Fibroblast of pulmonary artery (primary cell): ENCODE data around the gene HMG20A.

Experiments
- DNase-seq: peaks from one replicate; pipeline ENCODE4 v3.0.0-alpha.2; 2010; ENCODE audit warnings: low read depth
- H3K4me3 ChIP-seq: replicated peaks from 2 replicates; pipeline ENCODE4 v1.5.1; 2011; ENCODE audit warnings: low read depth, mild to moderate bottlenecking, control low read depth, low read length, moderate library complexity
- TF ChIP-seq, protein P1 (sequence below): IDR thresholded peaks from 2 replicates; pipeline ENCODE4 v1.5.1; 2011; ENCODE audit warnings: mild to moderate bottlenecking, control low read depth, low read length, inconsistent platforms; ENCODE audit errors: missing control alignments

Gene HMG20A

DNA sequence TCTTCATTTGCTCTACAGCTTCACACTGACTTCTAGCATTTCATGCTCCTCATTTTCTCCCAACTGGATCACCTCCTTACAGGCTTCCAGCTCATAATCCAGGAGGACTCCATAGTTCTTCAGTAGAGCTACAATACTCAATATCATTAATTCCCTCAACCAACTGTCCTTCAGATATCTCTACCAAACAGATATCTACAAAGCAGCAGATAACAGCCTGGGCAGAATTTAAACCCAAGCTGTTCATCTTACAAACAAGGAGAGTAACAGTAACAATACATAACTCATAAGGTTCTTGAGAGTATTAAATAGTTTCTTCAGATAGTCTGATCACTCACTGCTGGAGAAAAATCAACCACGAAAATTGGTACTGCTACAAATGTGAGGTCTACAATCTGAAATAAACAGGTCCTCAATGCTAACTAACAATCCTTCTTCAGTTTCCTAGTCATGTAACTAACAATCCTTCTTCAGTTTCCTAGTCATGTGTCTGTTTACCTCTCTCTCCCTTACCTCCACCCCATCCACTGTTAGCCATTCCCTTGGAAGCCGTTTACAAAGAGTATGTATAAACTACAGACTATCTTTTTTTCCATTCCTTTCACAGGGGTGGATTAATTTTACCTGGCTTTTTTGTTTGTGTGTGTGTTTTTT is 5.8 kb upstream of the HMG20A start:
- TF ChIP-seq, protein P1, sequence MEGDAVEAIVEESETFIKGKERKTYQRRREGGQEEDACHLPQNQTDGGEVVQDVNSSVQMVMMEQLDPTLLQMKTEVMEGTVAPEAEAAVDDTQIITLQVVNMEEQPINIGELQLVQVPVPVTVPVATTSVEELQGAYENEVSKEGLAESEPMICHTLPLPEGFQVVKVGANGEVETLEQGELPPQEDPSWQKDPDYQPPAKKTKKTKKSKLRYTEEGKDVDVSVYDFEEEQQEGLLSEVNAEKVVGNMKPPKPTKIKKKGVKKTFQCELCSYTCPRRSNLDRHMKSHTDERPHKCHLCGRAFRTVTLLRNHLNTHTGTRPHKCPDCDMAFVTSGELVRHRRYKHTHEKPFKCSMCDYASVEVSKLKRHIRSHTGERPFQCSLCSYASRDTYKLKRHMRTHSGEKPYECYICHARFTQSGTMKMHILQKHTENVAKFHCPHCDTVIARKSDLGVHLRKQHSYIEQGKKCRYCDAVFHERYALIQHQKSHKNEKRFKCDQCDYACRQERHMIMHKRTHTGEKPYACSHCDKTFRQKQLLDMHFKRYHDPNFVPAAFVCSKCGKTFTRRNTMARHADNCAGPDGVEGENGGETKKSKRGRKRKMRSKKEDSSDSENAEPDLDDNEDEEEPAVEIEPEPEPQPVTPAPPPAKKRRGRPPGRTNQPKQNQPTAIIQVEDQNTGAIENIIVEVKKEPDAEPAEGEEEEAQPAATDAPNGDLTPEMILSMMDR: no peak
- DNase-seq: no peak
- no peak overlapping the region for H3K4me3 ChIP-seq

DNA sequence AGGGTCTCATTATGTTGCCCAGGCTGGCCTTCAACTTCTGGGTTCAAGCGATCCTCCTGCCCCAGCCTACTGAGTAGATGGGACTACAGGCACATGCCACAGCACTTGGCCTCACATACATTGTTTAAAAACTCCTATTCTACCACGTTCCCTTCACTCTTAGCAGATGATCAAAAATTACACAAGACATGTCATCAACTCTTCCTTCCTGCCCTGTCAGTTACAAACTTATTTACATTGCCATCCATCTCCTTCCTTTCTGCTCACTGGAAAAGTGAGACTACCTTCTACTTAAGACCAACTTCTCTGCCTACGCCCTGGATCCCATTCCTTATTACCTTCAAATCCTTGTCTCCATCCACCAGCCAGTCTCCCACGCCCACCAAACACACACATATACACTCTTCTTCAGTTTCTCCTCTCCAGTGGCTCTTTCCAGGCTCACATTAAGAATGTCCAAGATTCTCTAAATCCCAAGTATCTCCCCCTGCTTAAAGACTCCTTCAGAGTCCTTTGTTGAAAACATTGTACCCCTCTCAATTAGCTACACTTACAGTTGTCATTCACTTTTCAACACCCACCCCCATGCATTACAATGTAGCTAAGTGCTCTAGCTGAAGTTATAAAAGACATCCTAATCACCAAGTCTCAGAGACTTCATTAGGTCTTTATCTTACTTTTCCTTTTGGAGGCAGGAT is 5.1 kb upstream of the HMG20A start:
- no peak overlapping the region for H3K4me3 ChIP-seq
- DNase-seq: no peak
- TF ChIP-seq, protein P1: no peak

DNA sequence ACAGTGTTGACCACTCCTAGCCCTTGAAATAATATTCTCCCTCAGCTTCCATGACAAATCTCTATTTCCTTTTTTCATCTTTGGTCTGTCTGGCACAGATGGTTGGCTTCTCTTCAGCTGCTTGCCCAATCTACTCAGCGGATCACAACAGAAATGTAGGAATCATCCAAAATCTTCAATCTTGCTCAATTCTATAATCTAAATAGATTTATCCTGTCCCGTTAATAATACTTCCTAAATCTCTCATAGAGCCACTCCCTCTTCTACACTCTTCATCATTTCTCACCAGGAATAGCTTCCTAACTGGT is 4.6 kb upstream of the HMG20A start:
- peak; percentile 62 for DNase-seq
- no peak overlapping the region for H3K4me3 ChIP-seq
- TF ChIP-seq, protein P1: no peak

DNA sequence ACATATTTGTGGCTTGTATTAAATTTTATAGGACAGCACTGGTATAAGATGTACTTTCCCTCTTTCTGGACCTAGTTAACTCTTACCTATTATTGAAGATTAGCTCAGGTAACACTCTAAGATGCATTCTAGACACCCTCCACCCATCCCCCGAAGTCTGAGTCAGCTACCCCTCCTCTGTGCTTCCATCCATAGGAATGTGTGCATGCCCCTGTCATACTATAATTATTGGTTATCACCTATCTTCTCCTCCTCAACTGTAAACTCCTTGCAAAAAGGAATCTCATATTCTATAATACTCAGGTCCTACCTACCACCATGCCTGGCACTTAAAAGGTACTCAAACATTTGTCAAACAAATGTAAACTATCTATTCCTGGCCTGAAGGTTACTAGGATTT is 3.7 kb upstream of the HMG20A start:
- TF ChIP-seq, protein P1: no peak

DNA sequence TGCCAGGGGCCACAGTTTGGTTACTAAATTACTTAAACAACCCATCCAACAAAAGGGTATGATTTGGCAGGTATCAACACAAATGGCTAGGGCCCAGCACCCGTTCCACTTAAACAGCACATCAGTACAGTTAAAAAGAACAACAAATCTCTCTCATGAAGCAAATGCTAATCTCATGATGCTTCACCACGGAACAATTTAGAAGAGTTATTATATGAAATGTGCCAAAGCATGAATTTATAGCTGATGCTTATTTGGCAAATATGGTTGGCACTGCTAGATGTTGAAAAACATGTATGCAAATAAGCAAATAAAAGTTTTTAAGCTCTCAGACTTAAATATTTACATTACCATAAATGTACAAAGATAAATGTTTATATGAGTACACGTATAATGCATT is 3.1 kb upstream of the HMG20A start:
- TF ChIP-seq, protein P1: no peak
- no peak for DNase-seq
- H3K4me3 ChIP-seq: peak overlapping the region; percentile 90

More for the DNA sequence above, 3.7 kb upstream of the HMG20A start:
- no peak for DNase-seq
- H3K4me3 ChIP-seq: no peak overlapping the region

DNA sequence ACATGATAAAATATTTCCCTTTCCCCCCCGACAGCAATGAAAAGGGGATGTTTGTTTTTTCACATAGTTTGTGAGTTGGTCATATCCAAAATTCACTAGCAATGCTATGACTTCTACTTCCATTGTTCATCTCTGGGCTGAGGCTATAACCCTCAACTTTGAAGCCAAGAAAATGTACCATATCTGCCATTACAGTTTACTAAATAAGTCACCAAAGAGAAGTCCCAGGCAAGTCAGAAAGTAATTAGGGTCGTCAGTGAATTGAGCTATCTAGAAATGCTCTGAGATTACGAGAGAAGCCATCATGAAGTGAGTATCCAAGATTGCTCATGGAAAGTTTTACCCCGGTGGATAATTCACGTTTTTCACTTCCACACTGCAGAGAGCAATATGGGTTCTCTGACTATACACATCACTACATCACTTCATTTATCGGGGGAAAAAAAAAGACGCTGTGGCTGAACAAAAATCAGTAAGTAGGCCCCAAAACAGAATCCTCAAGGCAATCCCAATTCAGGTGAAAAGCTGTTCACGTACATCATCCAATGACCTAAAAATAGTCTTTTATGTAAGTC is 2.2 kb upstream of the HMG20A start:
- DNase-seq: peak; percentile 57
- H3K4me3 ChIP-seq: peak overlapping the region; percentile 90
- TF ChIP-seq, protein P1: no peak
